Colonic mucosa (tissue), 4 donors: ENCODE results near the gene ASPHD2. TPM values are rescaled to one million over a fixed set of nuclear protein-coding genes. Genes with fewer than 3 reads are reported as not detected.

ENCODE experiments used
- DNase-seq: peaks from one replicate; pipeline ENCODE4 v3.0.0-alpha.2; 2020
- H3K27ac ChIP-seq: fragments of 200-600 bp; one replicate; pipeline ENCODE4 v1.8.0; 2021
- H3K27me3 ChIP-seq: fragments of 200-600 bp; one replicate; pipeline ENCODE4 v1.8.0; 2021
- H3K36me3 ChIP-seq: fragments of 200-600 bp; one replicate; pipeline ENCODE4 v1.8.0; 2021
- H3K4me1 ChIP-seq: fragments of 200-600 bp; one replicate; pipeline ENCODE4 v1.8.0; 2021; ENCODE audit warnings: mild to moderate bottlenecking
- H3K4me3 ChIP-seq: fragments of 200-600 bp; one replicate; pipeline ENCODE4 v1.8.0; 2021
- H3K9ac ChIP-seq, 2 donors: one replicate each; pipeline ENCODE4 v1.7.0; 2013; ENCODE audit warnings: control low read depth in 2 of 2, low read depth in 2 of 2, low read length in 2 of 2
- H3K9me3 ChIP-seq: fragments of 200-600 bp; one replicate; pipeline ENCODE4 v1.8.0; 2021
- intact Hi-C: fragments of 100-400 bp; cut with DNase I; formaldehyde crosslinking; loops from one replicate; pipeline ENCODE4 v1.14.1; 2022
- total RNA-seq, 2 donors: library from RNA; stranded (reverse); fragmentation: NEBNext Ultra II Directional in 1 of 2; extraction: Animal tissue kit (Norgen Biotek cat#: 25700) in 1 of 2; gene quantifications; one replicate each; pipeline ENCODE4 v1.2.1, GENCODE V29; 2021
- TF ChIP-seq, protein P1 (sequence below): fragments of 200-600 bp; IDR thresholded peaks from one replicate; pipeline ENCODE4 v1.8.0; 2022; ENCODE audit warnings: antibody characterized with exemption, mild to moderate bottlenecking
- donor health status: healthy.
- donor health status: DM: no; HTN: no; CAD: no.
- donor health status: DM: no; HTN: no; CAD: no.

Gene ASPHD2
- total RNA-seq, 2 donors from 2014 or later = 3.8 to 4.3 TPM

DNA sequence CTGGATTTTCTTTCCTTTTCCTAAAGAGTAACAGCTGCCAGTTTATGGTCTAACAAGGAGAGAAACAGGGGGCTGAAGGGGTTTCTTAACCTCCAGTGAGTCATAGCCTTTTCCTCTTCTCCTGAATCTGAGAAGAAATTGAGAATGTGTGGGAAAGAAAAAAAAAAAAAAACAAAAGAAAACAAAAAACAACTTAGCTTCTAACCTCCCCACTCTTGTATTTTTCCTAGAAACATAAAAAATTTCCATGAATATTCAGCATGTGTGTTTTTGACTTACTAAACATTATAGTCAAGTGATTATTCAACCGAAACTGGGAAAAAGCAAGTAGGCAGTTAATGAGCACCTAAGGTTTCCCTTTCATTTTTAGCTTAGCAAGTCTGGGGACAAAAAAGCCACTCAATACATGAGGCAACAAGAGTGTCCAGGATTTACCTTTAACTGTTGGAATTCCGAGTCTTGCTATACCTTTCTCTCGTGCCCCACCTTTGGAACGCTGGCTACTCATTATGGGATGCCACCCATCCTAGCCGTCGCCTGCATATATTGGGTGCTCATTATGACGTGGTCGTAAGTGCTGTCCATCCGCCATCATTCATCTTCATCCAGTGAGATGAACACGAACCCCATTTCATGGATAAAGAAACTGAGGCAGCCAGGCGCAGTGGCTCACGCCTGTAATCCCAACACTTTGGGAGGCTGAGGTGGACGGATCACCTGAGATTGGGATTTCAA lies 2.4 kb downstream of the ASPHD2 start:
- Histone ChIP-seq H3K27ac (no peak overlapping the region), H3K9ac (no peak overlapping the region), H3K4me1 (peaks cover 7% of the 10 kb centered on the region), H3K36me3 (no peaks in the 10 kb centered on the region), H3K9me3 (no peaks in the 10 kb centered on the region), H3K4me3 (no peak overlapping the region), H3K27me3 (no peaks in the 10 kb centered on the region)
- intact Hi-C loops = no loop called here
- TF ChIP-seq, protein P1, sequence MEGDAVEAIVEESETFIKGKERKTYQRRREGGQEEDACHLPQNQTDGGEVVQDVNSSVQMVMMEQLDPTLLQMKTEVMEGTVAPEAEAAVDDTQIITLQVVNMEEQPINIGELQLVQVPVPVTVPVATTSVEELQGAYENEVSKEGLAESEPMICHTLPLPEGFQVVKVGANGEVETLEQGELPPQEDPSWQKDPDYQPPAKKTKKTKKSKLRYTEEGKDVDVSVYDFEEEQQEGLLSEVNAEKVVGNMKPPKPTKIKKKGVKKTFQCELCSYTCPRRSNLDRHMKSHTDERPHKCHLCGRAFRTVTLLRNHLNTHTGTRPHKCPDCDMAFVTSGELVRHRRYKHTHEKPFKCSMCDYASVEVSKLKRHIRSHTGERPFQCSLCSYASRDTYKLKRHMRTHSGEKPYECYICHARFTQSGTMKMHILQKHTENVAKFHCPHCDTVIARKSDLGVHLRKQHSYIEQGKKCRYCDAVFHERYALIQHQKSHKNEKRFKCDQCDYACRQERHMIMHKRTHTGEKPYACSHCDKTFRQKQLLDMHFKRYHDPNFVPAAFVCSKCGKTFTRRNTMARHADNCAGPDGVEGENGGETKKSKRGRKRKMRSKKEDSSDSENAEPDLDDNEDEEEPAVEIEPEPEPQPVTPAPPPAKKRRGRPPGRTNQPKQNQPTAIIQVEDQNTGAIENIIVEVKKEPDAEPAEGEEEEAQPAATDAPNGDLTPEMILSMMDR = no peak
- DNase-seq = no peak

DNA sequence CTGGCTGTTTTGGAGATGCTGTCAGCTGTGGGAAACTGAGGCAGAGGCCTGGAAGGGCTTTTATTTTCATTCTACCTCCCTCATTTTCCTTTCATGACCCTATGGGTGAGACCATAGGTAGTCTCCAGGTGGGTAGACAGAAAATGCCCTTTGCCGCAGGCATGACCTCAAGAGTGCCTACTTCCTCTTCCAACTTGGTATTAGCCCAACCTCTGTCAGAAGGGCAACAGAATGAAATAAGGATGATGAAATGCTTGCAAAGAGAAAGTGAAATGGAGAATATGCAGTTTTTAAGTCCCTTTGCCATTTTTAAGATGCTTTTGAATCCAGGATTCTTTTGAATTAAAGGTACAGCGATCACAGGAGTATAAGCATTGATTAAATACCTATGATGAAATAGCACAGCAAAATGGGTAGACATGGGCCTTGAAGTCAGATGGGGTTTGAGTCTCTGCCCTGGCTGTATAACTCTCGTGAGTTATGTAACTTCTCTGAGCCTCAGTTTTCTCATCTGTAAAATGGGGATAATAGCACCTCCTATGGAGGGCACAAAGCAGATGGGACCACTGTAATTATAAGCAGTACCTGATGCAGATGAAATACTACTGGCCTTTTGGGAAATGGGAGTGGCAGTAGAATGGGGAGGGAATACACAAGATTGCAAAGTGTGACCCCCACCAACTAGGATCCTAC lies 3.7 kb downstream of the ASPHD2 start:
- Histone ChIP-seq H3K27me3 (no peaks in the 10 kb centered on the region), H3K9me3 (no peaks in the 10 kb centered on the region), H3K9ac (no peak overlapping the region), H3K4me3 (no peak overlapping the region), H3K36me3 (no peaks in the 10 kb centered on the region), H3K4me1 (peaks cover 10% of the 10 kb centered on the region), H3K27ac (no peak overlapping the region)
- DNase-seq = no peak
- TF ChIP-seq, protein P1 = no peak
- intact Hi-C loops = no loop called here

DNA sequence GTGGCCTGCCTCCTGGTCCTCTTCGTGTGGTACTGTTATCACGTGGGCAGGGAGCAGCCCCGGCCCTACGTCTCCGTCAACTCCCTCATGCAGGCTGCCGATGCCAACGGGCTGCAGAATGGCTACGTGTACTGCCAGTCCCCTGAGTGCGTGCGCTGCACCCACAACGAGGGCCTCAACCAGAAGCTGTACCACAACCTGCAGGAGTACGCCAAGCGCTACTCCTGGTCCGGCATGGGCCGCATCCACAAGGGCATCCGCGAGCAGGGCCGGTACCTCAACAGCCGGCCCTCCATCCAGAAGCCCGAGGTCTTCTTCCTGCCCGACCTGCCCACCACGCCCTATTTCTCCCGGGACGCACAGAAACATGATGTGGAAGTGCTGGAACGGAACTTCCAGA lies 4.7 kb downstream of the ASPHD2 start:
- H3K27ac ChIP-seq = no peak overlapping the region
- H3K4me3 ChIP-seq = no peak overlapping the region
- TF ChIP-seq, protein P1 = no peak
- no peaks in the 10 kb centered on the region for H3K36me3 ChIP-seq
- H3K27me3 ChIP-seq = no peaks in the 10 kb centered on the region
- peaks cover 10% of the 10 kb centered on the region for H3K4me1 ChIP-seq
- H3K9me3 ChIP-seq = no peaks in the 10 kb centered on the region
- DNase-seq = no peak
- intact Hi-C loops = no loop called here
- H3K9ac ChIP-seq = no peak overlapping the region

DNA sequence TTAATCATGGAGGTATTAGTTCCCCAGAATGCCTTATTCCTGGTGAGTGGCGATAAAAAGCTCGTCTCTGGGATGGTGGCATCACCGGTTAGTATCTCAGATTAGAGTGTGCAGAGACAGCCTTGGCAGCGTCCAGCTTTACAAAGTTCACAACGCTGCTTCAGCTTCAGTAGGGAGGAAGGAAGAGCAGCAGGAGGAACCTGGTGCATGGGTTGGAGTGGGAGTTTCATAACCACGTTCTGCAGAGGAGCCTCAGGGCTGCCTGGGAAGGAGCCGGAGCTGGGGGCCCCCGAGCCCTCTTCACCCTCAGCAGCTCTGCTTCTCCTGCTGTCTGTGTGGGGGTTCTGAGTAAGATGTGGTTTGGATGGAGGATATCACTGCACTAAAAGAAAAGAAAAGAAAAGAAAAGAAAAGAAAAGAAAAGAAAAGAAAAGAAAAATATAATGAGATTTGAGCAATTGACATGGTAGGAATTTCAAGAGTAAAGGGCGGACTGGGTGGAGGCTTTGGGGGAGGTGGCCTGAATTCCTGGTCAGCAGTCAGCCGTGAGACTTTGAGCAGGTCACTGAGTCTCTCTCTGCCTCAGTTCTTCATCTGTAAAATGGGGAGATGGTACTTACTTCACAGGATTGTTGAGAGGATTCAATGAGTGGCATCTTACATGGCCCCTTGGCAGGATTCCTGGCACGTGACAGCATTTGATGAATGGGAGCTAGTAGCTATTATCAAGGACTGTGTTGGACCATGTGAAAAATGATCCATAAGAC lies 6.5 kb downstream of the ASPHD2 start:
- H3K36me3 ChIP-seq = no peaks in the 10 kb centered on the region
- intact Hi-C loops = no loop called here
- H3K9ac ChIP-seq = no peak overlapping the region
- no peak overlapping the region for H3K4me3 ChIP-seq
- DNase-seq = no peak
- no peaks in the 10 kb centered on the region for H3K27me3 ChIP-seq
- H3K27ac ChIP-seq = no peak overlapping the region
- no peaks in the 10 kb centered on the region for H3K9me3 ChIP-seq
- peaks cover 4% of the 10 kb centered on the region for H3K4me1 ChIP-seq
- TF ChIP-seq, protein P1 = no peak

DNA sequence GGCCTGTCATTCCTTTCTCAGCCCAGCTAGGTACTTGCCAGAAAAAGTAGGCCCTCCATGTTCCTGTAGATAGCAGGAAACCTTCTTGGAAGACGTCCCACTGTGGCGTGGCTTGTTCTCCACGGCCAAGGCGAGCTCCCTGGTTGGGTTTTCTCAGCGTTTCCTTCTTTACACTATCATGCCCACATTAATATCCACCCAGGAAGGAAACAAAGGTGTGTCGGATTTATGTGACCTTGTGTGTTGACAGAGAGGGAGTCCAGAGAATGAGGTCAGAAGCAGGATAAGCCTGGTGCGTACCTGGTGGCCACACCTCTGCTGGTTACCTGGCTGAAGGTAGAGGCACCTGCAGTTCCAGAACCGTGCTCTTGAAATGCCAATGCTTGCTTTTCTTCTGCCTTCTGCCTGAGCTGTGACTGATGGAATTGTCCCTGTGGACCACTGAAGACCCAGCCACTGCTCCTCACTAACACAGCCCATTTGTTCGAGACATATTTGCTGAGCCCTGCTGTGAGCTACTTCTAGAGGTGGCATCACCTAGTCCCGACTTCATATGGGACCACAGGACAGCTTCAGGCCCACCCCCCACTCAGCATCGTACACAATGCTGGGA lies 7.9 kb downstream of the ASPHD2 start:
- H3K4me3 ChIP-seq = no peak overlapping the region
- DNase-seq = peak; percentile 81
- intact Hi-C loops = no loop called here
- no peaks in the 10 kb centered on the region for H3K9me3 ChIP-seq
- H3K9ac ChIP-seq = peak overlapping the region in 1 of 2 donors; percentile 58
- TF ChIP-seq, protein P1 = no peak
- no peaks in the 10 kb centered on the region for H3K36me3 ChIP-seq
- H3K4me1 ChIP-seq = peaks cover 3% of the 10 kb centered on the region
- peak overlapping the region; percentile 62 for H3K27ac ChIP-seq
- H3K27me3 ChIP-seq = no peaks in the 10 kb centered on the region
